Measurements from ENCODE around the gene SRSF5. TPM values are rescaled to one million over a fixed set of nuclear protein-coding genes. Genes with fewer than 3 reads are reported as not detected.

SRSF5 gene
- total and polyA plus RNA-seq, 2 donors (not counting 3 experiments of a cell fraction or from before 2014, with no cell fraction given): 192 to 253 TPM

- dilution Hi-C loops (cut with MboI; ENCODE audit: extremely low pct_ligation_motif_present, low sequenced_read_pairs) (no loop called here), intact Hi-C loops (cut with micrococcal nuclease) (loop anchor here (2.0 to 5.0 kb wide), 3 partner anchors 57 to 498 kb away; no protein-coding TSS in a partner anchor)
- FAIRE-seq (no peak), DNase-seq (ENCODE audit: low read depth, low spot score) (no peak)
- no peak overlapping the region for H3K27ac ChIP-seq (ENCODE audit: insufficient read depth, low read depth, low read length)
- ChIA-PET POLR2A (no interaction called here), CTCF (interaction anchor here (1.3 to 9.8 kb wide), 4 partner anchors 180 to 498 kb away, joined by 3 to 255 read pairs (median 34); no protein-coding TSS in a partner anchor)
- H3K36me3 ChIP-seq (ENCODE audit: control insufficient read depth in 2 of 2, extremely low read depth in 1 of 2, insufficient read depth in 2 of 2, low read length in 2 of 2): no peaks in the 10 kb centered on the region
- no peak overlapping the region for H3K4me2 ChIP-seq (ENCODE audit: insufficient read depth, low read length)
- no peak overlapping the region for H3K4me3 ChIP-seq (replicated peaks in 1 of 3; ENCODE audit: insufficient read depth in 1 of 3, low read depth in 1 of 3, low read length in 3 of 3)
- no peaks in the 10 kb centered on the region for H3K79me2 ChIP-seq (ENCODE audit: control insufficient read depth, insufficient read depth, low read length)
- H3K9me1 ChIP-seq (replicated peaks; ENCODE audit: control insufficient read depth, extremely low read depth, insufficient read depth, low read length): no peaks in the 10 kb centered on the region
- H3K4me1 ChIP-seq (ENCODE audit: control insufficient read depth, extremely low read depth, insufficient read depth, low read length): no peaks in the 10 kb centered on the region
- no peak overlapping the region for H2AFZ ChIP-seq (ENCODE audit: low read depth, low read length)
- H3K9me3 ChIP-seq (replicated peaks; ENCODE audit: control insufficient read depth, insufficient read depth, low read length): no peaks in the 10 kb centered on the region
- no TSS peak for BruUV-seq (replicated peaks)
- H3K9ac ChIP-seq (replicated peaks; ENCODE audit: extremely low read depth, insufficient read depth, low read length): no peak overlapping the region
- TF ChIP-seq JUN (IDR thresholded peaks at IDR 0.05; ENCODE audit: borderline replicate concordance, insufficient read depth, insufficient read length, low read depth) (no peak), GATA2 (IDR thresholded peaks at IDR 0.05; ENCODE audit: insufficient read depth, insufficient read length, low read depth, low read length) (no peak), CTCF (IDR thresholded peaks at IDR 0.05; ENCODE audit: extremely low read depth in 1 of 2, insufficient read depth in 1 of 2, low read depth in 1 of 2, low read length in 2 of 2) (no peak), MYC (IDR thresholded peaks at IDR 0.05; ENCODE audit: low read depth, low read length) (no peak), EZH2 (IDR thresholded peaks at IDR 0.05; ENCODE audit: borderline replicate concordance, low read depth, low read length, severe bottlenecking) (no peak), MAX (IDR thresholded peaks at IDR 0.05; ENCODE audit: insufficient read depth, insufficient read length) (no peak), POLR2A (IDR thresholded peaks at IDR 0.05; ENCODE audit: low read depth, low read length) (no peak), POLR2AphosphoS5 (IDR thresholded peaks at IDR 0.05; ENCODE audit: insufficient read depth, low read depth, low read length) (no peak), FOS (IDR thresholded peaks at IDR 0.05; ENCODE audit: borderline replicate concordance, insufficient read depth, low read length) (no peak)
- peaks cover 4 to 10% of the 10 kb centered on the region in 2 experiments for H3K27me3 ChIP-seq (ENCODE audit: control insufficient read depth in 2 of 2, insufficient read depth in 2 of 2, low read length in 2 of 2)
- no peaks in the 10 kb centered on the region for H4K20me1 ChIP-seq (replicated peaks; ENCODE audit: control insufficient read depth, extremely low read depth, insufficient read depth, low read length)
Observed at GRCh38 chr14:69819607-69820006, 52.7 kb downstream of the SRSF5 start.

Measured in endothelial cell of umbilical vein (primary cell).